NCI-H2029 (cell line): ENCODE data around the gene ST3GAL4.
"Not testable (repeated sequence)": the region's sequence is repeated elsewhere in the genome, so short reads cannot be mapped to it uniquely, and the experiment has no call there.

Source experiments
- DNase-seq: peaks from one replicate; lab custom pipeline; 2025; lab: John Stamatoyannopoulos, UW

ST3GAL4 gene, protein sequence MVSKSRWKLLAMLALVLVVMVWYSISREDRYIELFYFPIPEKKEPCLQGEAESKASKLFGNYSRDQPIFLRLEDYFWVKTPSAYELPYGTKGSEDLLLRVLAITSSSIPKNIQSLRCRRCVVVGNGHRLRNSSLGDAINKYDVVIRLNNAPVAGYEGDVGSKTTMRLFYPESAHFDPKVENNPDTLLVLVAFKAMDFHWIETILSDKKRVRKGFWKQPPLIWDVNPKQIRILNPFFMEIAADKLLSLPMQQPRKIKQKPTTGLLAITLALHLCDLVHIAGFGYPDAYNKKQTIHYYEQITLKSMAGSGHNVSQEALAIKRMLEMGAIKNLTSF

DNA sequence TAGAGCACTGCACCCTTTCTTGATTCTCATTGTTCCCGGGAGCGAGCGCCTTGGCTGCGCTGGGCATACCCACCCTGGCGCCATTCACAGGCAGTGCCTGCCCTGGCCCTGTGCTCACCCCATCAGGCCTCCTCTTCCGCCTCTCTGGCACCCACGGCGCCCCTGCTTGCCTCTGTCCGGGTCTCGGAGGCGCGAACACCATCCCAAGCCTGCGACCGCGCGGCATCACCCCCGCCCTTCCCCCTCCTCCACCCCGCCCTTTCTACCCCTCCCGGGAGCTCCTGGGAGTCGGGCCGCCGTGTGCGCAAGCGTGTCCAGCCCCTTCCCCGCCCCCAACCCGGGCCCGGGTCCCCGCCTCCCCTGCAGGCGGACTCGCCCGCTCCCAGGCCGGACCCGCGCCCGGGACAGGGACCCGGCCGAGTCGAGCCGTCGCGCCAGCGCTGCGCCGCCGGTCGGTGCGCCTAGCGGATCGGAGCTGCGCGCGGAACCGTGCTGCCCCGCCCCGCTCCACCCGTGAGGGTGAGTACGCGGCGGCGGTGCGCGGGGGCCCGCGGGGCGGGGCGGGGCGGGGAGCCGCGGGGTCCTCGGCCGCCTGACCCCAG is at the start of gene ST3GAL4:
ST3GAL4 (plus strand) TSS at position 363 of the 602 bp plus-strand sequence. CDS start 50,470 bp downstream, outside the sequence.
- no peak for DNase-seq

DNA sequence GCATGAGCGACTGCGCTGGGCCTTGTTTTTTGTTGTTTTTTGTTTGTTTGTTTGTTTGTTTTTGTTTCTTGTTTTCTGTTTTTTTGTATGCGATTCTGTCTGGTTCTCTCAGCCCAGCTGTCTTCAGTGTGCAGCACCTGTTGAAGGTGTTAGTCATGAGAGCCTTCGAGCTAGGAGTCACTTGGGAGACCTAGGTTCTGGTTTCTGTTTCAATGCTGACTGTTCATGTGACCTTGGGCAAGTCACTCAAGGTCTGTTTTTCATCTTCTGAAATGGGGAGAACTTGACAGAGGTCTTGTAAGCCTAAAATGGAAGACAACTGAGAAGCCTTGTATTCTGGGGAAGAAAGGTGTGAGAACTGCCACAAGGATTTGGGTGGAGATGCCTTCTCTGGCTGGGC is 49.8 kb upstream of the ST3GAL4 start:
- no peak for DNase-seq

DNA sequence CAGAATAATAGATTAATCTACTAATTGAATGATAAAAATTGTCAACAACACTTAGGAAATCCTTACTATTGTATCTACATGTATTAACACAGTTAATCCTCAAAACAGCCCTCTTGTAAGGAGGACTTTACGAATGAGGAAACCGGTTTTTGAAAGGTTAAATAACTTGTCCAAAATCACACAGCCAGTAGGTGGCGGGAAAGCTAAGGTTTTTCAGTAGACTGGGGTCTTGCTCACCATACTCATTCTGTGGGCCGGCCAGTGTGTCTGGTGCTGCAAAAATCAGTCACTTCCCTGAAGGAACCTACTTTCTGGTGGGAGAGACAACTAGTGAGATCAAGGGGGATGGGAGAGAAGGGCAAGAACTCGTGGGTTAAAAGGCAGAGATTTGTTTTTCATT is 47.8 kb upstream of the ST3GAL4 start:
- no peak for DNase-seq

DNA sequence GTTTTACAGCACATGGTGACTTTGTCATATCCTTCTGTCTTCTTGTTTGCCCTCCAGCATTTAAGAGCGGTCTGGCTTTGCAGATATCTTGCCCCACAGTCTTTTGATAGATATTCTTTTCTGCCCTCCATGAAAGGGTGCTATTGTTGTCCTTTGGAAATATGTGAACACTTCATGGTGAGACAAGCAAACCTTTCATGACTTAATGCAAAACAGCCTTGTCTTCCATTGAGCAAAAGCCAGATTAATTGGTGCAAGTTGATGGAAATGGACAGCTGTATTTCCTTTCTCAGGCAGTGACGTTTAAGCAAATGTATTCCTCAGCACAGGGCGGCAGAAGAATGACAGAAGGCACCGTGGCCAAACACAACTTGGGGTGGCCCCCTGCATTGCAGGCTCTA is 47.2 kb upstream of the ST3GAL4 start:
- DNase-seq: no peak

DNA sequence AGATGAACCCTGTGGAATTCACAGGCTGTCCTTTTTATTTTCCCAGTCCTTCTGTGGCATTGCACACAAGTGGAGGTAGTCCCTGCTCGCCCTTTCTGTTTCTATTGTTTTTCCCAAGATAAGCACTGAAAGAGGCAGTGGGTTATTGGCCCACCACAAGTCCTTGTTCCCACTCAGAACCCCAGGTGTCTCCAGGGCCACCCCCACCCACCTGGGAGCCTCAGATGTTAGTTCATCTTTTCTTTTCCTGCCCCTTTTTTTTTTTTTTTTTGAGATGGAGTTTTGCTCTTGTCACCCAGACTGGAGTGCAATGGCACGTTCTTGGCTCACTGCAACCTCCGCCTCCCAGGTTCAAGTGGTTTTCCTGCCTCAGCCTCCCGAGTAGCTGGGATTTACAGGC is 46.7 kb upstream of the ST3GAL4 start:
- DNase-seq: not testable (repeated sequence)

DNA sequence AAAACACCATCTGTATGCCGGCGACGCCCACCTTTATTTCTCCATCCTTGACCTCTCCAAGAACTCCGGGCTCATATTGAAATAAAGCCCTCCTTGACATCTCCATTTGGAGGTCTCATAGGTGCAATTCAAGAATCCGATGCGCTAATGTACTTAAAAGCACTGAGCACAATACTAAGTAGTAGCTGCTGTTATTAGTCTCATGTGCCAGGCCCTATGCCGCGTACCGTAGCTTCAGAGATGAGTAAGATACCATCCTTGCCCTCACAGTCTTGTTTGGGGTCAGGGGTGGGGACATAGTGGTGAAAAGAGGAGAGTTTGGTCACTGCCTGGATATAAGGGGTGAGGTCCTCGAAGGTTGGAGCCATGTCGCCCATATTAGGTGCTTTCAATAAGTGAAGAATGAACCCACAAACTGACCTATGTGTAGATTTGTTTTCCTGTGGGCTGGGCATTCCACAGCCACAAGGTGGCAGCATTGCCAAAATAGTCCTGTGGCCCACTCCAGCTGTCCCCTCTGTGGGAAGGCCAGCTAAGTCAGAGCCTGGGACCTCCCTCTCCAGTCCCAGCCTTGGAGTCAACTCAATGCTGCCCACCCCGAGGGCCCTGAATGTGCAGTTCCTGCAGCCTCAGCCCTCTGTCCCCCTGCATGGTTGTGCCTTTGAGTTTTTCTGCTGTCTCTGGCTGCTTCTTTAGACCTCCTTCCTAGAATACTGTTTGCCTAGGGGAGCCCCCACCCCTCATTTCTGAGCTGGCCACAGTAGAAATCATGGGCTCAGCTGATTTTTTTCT is 45.1 kb upstream of the ST3GAL4 start:
- peak; percentile 57 for DNase-seq

DNA sequence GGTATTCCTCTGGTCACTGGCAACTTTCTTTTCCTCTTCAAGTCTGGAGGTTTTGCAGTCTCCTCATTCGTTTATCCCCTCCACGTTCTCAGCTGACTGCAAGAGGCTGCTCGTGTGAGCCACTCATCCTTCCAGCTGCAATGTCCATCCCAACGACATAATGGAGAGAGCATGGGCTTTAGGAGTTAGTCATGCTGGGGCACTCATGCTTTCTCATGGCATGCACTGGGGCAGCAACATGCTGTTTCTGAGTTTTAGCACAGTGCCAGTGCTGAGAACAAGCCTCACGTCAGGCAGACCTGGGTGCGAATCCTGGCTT is 44.5 kb upstream of the ST3GAL4 start:
- DNase-seq: no peak

DNA sequence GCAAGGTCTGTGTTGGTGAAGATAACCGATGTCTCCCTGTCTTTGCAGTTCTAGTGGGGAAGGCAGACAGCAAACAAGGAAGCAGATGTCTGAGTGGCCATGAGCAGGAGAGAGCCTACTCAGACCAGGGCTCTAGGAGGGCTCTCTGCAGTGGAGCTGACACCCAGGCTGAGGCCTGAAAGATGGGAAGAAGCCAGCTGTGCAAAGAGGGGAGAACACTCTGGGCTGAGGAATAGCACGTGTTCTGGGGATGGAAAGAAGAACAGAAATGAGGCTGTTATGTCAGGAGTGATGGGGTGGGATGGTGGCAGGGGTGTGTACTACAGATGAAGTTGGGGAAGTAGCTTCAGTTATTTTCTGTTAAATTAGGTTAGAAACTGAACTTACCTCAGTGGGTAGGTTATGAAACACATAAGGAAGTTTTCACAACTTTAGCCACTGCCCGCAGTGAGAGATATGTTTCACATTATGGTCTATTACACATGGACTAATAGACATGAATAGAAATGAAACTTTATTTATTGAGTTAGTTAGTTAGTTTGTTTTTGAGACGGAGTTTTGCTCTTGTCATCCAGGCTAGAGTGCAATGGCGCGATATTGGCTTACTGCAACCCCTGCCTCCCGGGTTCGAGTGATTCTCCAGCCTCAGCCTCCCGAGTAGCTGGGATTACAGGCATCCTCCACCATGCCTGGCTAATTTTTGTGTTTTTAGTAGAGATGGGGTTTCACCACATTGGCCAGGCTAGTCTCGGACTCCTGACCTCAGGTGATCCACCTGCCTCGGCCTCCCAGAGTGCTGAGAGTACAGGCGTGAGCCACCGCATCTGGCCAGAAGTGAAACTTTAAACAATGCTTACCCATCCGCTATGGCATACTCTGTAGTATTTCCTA is 43.8 kb upstream of the ST3GAL4 start:
- DNase-seq: no peak

DNA sequence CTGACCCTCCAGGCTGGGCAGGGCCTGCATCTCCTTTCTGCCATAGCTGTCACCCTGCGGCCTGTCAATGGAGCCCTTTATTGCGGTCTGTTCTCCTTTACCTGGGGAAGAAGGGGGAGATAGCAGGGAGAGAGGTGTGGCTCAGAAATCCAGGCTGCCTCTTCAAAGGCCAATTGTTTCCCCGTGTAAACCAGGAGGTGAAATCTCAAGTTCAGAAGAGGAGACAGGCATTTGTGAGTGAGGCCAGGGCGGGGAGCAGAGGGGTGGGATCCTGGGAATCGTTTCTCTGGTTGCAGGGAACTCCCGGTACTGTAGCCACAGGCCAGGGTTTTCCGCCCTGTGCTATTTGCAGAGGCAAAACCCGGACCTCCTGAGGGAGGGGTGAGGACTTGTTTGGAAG is 42.5 kb upstream of the ST3GAL4 start:
- DNase-seq: no peak

DNA sequence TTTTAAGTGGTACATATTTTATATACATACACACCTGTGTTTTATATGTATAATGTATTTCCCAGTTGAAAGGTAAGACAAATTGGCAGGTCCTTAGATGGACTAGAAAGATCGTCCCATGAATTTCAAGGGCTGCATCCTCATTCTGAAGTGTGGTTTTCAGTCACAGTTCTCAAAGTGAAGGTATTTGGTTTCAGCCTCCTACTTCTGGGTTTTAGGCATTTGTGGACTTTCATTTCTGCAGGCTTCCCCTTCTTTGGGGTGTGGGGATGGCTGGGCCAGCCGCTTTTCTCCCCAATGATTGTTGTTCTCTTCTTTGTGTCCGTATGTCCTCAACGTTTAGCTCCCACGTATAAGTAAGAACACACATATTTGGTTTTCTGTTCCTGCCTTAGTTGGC is 41.7 kb upstream of the ST3GAL4 start:
- DNase-seq: no peak

DNA sequence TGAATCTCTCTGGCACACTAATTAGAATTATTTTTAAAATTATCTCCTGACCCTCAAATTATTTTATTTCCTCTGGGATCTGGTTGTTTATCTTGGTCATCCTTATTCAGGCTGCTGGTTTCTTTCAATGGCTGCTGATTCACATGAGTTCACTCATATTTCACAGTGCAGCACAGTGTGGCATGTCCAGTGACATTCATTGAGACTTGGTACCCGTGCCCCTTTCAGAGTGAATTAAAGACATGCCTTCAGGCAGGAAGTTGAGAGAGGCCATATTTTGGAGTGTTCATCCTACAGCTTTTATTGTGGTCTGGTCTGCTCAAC is 38.1 kb upstream of the ST3GAL4 start:
- no peak for DNase-seq

DNA sequence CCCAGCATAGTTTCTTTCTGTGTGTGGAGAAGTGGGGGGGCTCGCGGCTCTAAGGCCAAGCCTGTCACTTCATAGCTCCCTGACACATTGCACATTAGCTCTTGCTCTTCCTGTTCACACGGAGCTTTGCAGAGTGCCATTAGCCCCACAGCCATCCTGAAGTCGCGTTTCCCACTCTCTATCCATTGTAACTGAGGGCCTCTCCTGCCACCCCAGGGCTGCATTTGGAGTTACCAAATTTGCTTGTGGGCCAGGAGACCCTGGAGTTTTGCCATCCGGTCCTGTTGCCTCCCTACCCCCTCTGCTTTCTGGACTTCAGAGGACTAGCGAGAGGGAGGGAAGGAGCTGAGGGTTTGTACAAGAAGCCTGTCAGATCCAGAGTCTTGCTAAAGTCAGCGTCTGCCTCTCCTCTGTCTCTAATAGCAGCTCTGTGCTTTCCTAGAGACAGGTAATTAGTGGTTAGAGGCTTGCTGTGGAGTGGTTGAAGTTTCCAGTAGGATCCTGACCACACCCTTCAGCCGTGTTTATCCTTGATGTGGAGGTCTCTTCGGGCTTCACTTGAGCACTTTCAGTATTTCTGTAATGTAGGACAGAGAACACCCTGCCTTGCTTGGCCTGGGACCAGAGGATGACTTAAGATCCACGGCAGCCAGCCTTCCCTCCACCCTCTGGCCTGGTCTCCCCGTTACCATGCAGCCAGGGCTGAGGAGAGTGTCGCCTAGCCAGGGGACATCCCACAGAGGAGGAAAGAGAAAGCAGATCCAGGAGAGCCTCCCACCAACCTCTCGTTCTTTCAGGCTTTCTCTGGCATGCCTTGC is 37.5 kb upstream of the ST3GAL4 start:
- DNase-seq: no peak

DNA sequence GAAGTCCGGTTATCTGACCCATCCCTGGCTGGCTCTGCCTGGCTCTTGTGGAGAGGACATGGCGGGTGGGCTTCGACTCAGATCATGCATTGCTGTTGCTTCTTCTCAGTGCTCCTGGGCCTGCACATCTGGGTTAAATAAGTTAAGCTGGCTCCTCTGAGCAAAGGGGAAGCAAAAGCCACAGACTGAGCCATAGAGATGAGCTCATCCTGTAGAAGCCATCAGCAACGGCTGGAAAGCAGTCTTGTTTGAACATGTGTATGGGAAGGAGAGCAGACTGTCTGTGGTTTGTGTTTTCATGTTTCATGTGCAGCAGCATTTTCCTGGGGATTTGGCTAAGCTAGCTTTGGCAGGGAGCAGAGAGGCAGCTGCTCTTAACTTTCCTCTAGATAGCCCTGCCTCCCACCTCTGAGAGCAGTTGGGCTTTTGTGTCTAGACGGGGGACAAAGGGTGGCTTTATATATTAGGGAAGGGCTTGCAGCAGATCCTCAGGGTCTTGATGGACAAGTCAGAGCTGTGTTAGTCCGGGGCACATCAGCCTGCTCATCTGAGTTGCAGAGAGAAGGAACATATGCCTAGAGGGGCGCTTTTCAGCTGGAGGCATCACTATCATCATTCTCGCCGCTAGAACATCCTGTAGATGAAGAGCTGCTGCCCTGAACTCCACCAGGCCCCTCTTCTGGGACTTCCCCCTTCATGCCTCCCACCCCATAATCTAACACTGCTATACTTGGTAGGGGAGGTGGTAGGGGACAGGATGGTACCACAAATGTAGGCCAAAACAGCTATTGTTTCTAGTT is 36.7 kb upstream of the ST3GAL4 start:
- DNase-seq: no peak

DNA sequence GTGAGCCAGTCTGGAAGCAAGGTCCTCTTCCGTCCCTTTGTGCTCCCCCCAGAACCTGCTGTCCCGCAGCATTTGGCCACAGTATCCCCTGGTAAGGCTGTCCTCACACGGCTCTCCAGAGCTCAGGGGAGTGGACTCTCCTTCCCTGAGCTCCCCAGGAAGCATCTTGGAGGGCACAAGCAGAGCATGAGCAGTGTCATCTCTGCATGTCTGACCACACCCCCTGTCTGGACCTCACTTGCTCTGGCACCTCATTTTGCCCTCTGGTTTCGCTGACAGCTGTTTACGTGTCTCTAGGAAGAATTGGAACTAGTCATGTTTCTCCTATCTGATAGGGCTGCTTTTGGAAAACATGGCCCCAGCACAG is 36.1 kb upstream of the ST3GAL4 start:
- DNase-seq: no peak

DNA sequence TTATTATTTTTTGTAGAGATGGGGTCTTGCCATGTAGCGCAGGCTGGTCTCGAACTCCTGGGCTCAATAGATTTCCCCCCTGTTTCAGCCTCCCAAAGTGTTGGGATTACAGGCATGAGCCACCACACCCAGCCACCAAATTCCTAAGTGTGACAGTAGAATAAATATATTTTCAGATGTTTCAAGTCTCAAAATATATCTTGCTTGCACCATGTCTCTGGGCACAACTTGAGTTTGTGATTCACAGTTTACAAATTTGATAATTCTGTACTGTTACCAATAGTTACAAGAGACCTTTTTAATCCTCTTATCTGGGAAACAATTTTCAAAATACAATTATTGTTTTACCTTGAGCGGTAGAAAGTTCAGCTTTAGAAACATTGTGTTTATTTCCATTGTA is 32.5 kb upstream of the ST3GAL4 start:
- DNase-seq: no peak

DNA sequence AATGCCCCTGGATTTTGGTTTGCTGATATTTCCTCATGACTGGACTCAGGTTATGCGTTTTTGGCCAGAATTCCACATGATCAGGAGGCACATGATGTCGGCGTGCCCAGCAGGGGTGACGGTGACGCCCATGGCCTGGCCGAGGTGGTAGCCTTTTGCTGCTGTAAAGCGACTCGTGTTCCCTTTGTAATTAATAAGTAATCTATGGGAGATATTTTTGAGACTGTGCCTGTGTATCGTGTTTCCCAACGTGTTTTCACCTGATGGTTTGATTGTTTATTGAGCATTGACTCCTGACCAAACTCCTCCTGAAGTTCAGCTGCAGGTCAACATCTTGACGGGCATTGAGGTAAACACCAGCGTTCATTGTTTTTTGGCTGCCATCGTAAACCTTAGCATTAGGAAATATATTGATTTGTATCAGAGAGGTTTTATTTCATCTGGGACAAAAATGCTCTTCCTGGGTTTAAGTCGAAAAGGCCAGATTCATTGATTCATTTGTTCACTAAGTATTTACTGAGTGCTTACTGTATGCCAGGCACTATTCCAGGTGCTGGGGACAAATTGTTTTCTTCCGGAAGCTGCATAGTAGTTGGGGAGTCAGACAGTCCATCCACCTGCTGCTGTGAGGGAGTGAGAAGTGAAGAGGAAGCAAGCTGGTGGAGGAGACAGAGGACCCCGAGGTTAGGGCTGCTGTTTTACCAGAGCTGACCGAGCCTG is 28.0 kb upstream of the ST3GAL4 start:
- DNase-seq: no peak

DNA sequence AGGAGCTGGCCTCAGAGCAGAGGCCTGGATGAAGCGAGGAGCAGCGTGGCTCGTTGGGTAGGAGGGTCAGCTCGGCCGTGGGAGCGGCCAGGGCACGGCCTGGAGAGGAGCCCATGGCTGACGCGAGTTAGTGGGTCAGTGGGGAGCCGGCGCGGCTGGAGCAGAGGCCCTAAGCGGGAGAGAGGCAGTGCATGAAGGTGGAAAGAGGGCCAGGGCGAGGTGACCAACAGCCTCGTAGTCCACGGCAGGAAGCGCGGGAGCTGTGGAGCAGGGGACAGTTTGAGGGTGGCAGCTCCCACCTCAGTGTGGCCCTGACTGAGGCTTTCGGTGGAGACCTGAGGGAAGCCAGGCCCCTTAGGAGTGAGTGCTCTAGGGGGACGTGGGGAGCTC is 27.5 kb upstream of the ST3GAL4 start:
- DNase-seq: no peak

DNA sequence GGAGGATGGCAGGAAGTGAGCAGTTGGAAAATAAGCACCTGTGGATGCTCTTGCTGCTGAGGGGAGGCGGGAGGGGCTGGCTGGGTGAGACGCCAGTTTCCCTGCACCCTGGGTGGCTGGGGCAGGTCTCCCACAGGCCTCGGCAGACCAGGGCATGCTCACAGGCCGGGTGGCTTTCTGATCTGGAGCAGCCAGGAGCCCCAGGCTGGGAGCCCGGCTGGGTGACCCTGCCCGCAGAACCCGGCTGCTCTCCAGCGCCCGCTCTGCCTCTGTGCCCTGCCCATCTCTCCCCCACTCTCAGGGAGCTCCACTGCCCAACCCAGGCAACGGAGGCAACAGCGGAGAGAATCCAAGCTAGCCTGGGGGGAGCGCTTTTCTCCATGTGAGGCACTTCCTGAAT is 27.0 kb upstream of the ST3GAL4 start:
- no peak for DNase-seq

DNA sequence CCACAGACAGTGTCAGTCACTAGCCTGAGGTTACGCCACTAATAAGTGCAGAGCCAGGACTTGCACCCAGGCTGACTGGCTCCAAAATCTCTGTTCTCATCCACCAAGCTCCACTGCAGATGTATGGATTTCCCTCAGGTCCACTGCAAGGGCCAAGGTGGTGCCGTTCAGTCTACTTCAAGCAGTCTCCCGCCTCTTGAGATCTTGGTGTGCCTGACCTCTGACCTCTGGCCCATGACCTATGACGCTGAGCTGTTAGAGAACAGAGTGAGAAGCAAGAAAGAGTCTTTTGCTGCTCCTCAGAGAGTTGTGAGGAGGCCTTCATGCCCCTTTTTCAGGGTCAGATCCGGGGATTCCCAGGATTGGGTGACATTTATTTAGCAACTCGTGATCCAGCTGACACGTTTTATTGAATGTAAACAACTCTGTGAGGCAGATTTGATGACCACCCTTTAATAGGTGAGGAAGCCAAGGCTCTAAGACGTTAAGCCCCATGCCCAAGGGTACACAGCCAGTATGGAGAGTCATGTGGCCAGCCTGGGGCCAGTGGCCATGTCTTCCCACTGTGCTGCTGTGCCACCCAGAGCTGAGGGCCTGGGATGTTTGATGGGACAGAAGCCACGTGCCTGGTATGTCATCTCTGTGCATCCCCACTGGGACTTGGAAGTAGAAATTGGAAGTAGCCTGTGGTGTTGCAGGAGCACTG is 26.4 kb upstream of the ST3GAL4 start:
- no peak for DNase-seq
